ENCODE measurements around the gene SECISBP2. TPM values are rescaled to one million over a fixed set of nuclear protein-coding genes. Genes with fewer than 3 reads are reported as not detected.

Gene SECISBP2
- polyA plus RNA-seq, 1 of the 3 experiments (the other 2 are of a cell fraction), result 21.2 TPM

- Histone ChIP-seq H3F3A (replicated peaks; ENCODE audit: insufficient read depth) (no peaks in the 10 kb centered on the region), H4K20me1 (ENCODE audit: insufficient read depth) (no peaks in the 10 kb centered on the region), H3K36me3 (replicated peaks in 1 of 2; ENCODE audit: control insufficient read depth in 1 of 2, insufficient read depth in 2 of 2, low read length in 1 of 2) (peaks cover 41 to 92% of the 10 kb centered on the region in 2 experiments), H3K4me2 (no peak overlapping the region), H3K27ac (ENCODE audit: low read depth in 2 of 2, low read length in 1 of 2) (no peak overlapping the region; a peak in 1 of 4 replicates), H3K27me3 (ENCODE audit: insufficient read depth) (no peaks in the 10 kb centered on the region), H3K9ac (no peak overlapping the region), H3K79me2 (ENCODE audit: insufficient read depth) (no peaks in the 10 kb centered on the region), H3K4me1 (ENCODE audit: control insufficient read depth in 1 of 2, insufficient read depth in 2 of 2, low read depth in 1 of 2, low read length in 1 of 2) (peaks cover 0 to 3% of the 10 kb centered on the region in 2 experiments; a peak in 1 of 4 replicates), H3K4me3 (ENCODE audit: low read depth in 2 of 2, low read length in 1 of 2) (no peak overlapping the region), H3K9me2 (no peaks in the 10 kb centered on the region), H3K9me3 (no peaks in the 10 kb centered on the region), H2AFZ (ENCODE audit: low read depth) (no peak overlapping the region)
- TF ChIP-seq FOSL2 (IDR thresholded peaks at IDR 0.05; ENCODE audit: borderline replicate concordance, low read depth), result no peak
- TF ChIP-seq EP300 (IDR thresholded peaks at IDR 0.05; ENCODE audit: borderline replicate concordance in 1 of 2, low read depth in 1 of 2, low read length in 1 of 2), result no peak
- no peak for TF ChIP-seq ZBTB33 (IDR thresholded peaks at IDR 0.05; ENCODE audit: borderline replicate concordance, low read depth)
- TF ChIP-seq, protein P1, sequence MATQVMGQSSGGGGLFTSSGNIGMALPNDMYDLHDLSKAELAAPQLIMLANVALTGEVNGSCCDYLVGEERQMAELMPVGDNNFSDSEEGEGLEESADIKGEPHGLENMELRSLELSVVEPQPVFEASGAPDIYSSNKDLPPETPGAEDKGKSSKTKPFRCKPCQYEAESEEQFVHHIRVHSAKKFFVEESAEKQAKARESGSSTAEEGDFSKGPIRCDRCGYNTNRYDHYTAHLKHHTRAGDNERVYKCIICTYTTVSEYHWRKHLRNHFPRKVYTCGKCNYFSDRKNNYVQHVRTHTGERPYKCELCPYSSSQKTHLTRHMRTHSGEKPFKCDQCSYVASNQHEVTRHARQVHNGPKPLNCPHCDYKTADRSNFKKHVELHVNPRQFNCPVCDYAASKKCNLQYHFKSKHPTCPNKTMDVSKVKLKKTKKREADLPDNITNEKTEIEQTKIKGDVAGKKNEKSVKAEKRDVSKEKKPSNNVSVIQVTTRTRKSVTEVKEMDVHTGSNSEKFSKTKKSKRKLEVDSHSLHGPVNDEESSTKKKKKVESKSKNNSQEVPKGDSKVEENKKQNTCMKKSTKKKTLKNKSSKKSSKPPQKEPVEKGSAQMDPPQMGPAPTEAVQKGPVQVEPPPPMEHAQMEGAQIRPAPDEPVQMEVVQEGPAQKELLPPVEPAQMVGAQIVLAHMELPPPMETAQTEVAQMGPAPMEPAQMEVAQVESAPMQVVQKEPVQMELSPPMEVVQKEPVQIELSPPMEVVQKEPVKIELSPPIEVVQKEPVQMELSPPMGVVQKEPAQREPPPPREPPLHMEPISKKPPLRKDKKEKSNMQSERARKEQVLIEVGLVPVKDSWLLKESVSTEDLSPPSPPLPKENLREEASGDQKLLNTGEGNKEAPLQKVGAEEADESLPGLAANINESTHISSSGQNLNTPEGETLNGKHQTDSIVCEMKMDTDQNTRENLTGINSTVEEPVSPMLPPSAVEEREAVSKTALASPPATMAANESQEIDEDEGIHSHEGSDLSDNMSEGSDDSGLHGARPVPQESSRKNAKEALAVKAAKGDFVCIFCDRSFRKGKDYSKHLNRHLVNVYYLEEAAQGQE (IDR thresholded peaks at IDR 0.05; ENCODE audit: low read depth, low read length), result no peak
- no peak for TF ChIP-seq EZH2phosphoT487 (IDR thresholded peaks at IDR 0.05; ENCODE audit: borderline replicate concordance, low read depth)
- TF ChIP-seq CHD2 (IDR thresholded peaks at IDR 0.05; ENCODE audit: low read length, partially characterized antibody), result no peak
- TF ChIP-seq RFX5 (IDR thresholded peaks at IDR 0.05; ENCODE audit: low read length), result no peak
- no peak for TF ChIP-seq GABPA (IDR thresholded peaks at IDR 0.05; ENCODE audit: low read depth)
- no peak for TF ChIP-seq POLR2AphosphoS5 (IDR thresholded peaks at IDR 0.05; ENCODE audit: low read depth, low read length)
- TF ChIP-seq SIN3A (IDR thresholded peaks at IDR 0.05; ENCODE audit: borderline replicate concordance, low read depth, low read length), result no peak
- TF ChIP-seq ELF1 (IDR thresholded peaks at IDR 0.05), result no peak
- TF ChIP-seq SMC3 (IDR thresholded peaks at IDR 0.05; ENCODE audit: low read depth, low read length), result no peak
- TF ChIP-seq MXI1 (IDR thresholded peaks at IDR 0.05; ENCODE audit: low read depth, low read length), result no peak
- no peak for TF ChIP-seq MEF2A (IDR thresholded peaks at IDR 0.05; ENCODE audit: borderline replicate concordance, low read depth)
- no peak for TF ChIP-seq IRF3 (IDR thresholded peaks at IDR 0.05; ENCODE audit: low read depth, low read length)
- no peak for TF ChIP-seq RAD21 (IDR thresholded peaks at IDR 0.05; ENCODE audit: low read length)
- TF ChIP-seq GATA2 (CRISPR knock-in tag; IDR thresholded peaks at IDR 0.05), result no peak
- no peak for TF ChIP-seq NFIC (IDR thresholded peaks at IDR 0.05; ENCODE audit: borderline replicate concordance)
- TF ChIP-seq JUND (IDR thresholded peaks at IDR 0.05), result no peak
- TF ChIP-seq, protein P2, sequence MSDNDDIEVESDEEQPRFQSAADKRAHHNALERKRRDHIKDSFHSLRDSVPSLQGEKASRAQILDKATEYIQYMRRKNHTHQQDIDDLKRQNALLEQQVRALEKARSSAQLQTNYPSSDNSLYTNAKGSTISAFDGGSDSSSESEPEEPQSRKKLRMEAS (IDR thresholded peaks at IDR 0.05; ENCODE audit: low read depth), result no peak
- POLR2A ChIA-PET, result no interaction called here
- CTCF ChIA-PET, result interaction anchor here (1.1 kb wide), 1 partner anchor 205 kb away, joined by 3 read pairs; no protein-coding TSS in a partner anchor
- DNase-seq, result no peak
- 97% methylated on average over 6 of the region's 6 CpGs for WGBS (ENCODE audit: low lambda C conversion rate)
Measured at GRCh38 chr9:89351584-89352300, 33.4 kb downstream of the SECISBP2 start.
